ENCODE results near the gene SNAP29. TPM values are rescaled to one million over a fixed set of nuclear protein-coding genes. Genes with fewer than 3 reads are reported as not detected.
"Not testable (repeated sequence)": the region's sequence is repeated elsewhere in the genome, so short reads cannot be mapped to it uniquely, and the experiment has no call there.

SNAP29 gene
- total and polyA plus RNA-seq, 4 experiments from 2014 or later: 18.8 to 27.8 (median 25.3) TPM

- Mint-ChIP-seq H3K27me3 (no peaks in the 10 kb centered on the region), H3K27ac (no peak overlapping the region), H3K4me1 (peaks cover 8 to 20% (median 13%) of the 10 kb centered on the region in 4 donors), H3K4me3 (no peak overlapping the region), H3K36me3 (peaks cover 28 to 37% of the 10 kb centered on the region in 2 donors), H3K9me3 (no peaks in the 10 kb centered on the region)
- Histone ChIP-seq H3K9me3 (ENCODE audit: control insufficient read depth in 1 of 2, low read length in 2 of 2) (no peaks in the 10 kb centered on the region), H3K36me3 (ENCODE audit: insufficient read depth, low read length) (peaks cover 35% of the 10 kb centered on the region), H3K27me3 (ENCODE audit: insufficient read depth, low read length) (no peaks in the 10 kb centered on the region), H3K4me1 (ENCODE audit: insufficient read depth, low read length) (peaks cover 6% of the 10 kb centered on the region), H3K27ac (ENCODE audit: low read depth, low read length) (no peak overlapping the region), H3K4me3 (ENCODE audit: low read length in 2 of 2) (no peak overlapping the region)
- intact Hi-C loops (cut with micrococcal nuclease): no loop called here
- ChIA-PET CTCF (ENCODE audit: partially characterized antibody) (interaction anchor here (1.0 kb wide), 1 partner anchor 11 kb away, joined by 3 read pairs; no protein-coding TSS in a partner anchor), POLR2A (ENCODE audit: partially characterized antibody) (interaction anchor here (0.6 kb wide), 1 partner anchor 44 kb away, joined by 3 read pairs; no protein-coding TSS in a partner anchor)
- DNase-seq: no peak
Measured at GRCh38 chr22:20834725-20835124, 24.1 kb upstream of the SNAP29 start.

GRCh38 chr22:20836987-20837823 lies 21.6 kb upstream of the SNAP29 start:
- Mint-ChIP-seq H3K4me3 (no peak overlapping the region), H3K4me1 (peaks cover 25 to 42% (median 32%) of the 10 kb centered on the region in 4 donors), H3K27ac (no peak overlapping the region), H3K27me3 (no peaks in the 10 kb centered on the region), H3K36me3 (peaks cover 12 to 20% of the 10 kb centered on the region in 2 donors), H3K9me3 (no peaks in the 10 kb centered on the region)
- Histone ChIP-seq H3K27ac (ENCODE audit: low read depth, low read length) (no peak overlapping the region), H3K36me3 (ENCODE audit: insufficient read depth, low read length) (peaks cover 20% of the 10 kb centered on the region), H3K4me3 (ENCODE audit: low read length in 2 of 2) (no peak overlapping the region), H3K4me1 (ENCODE audit: insufficient read depth, low read length) (peaks cover 27% of the 10 kb centered on the region), H3K27me3 (ENCODE audit: insufficient read depth, low read length) (no peaks in the 10 kb centered on the region), H3K9me3 (ENCODE audit: control insufficient read depth in 1 of 2, low read length in 2 of 2) (no peaks in the 10 kb centered on the region)
- intact Hi-C loops (cut with micrococcal nuclease): no loop called here
- CTCF ChIA-PET (ENCODE audit: partially characterized antibody): no interaction called here
- POLR2A ChIA-PET (ENCODE audit: partially characterized antibody): no interaction called here
- no peak for DNase-seq

- H3K9me3 ChIP-seq (ENCODE audit: control insufficient read depth in 1 of 2, low read length in 2 of 2); H3K27me3 Mint-ChIP-seq; POLR2A ChIA-PET (ENCODE audit: partially characterized antibody); DNase-seq; H3K27ac ChIP-seq (ENCODE audit: low read depth, low read length); intact Hi-C loops (cut with micrococcal nuclease); H3K9me3 Mint-ChIP-seq; H3K36me3 ChIP-seq (ENCODE audit: insufficient read depth, low read length); H3K27me3 ChIP-seq (ENCODE audit: insufficient read depth, low read length); H3K4me3 ChIP-seq (ENCODE audit: low read length in 2 of 2); H3K36me3 Mint-ChIP-seq; CTCF ChIA-PET (ENCODE audit: partially characterized antibody); H3K4me3 Mint-ChIP-seq: not testable (repeated sequence)
- peaks cover 33 to 51% (median 42%) of the 10 kb centered on the region in 4 donors for H3K4me1 Mint-ChIP-seq
- H3K27ac Mint-ChIP-seq: peak overlapping the region in 1 of 7 donors; percentile 64
- peaks cover 33% of the 10 kb centered on the region for H3K4me1 ChIP-seq (ENCODE audit: insufficient read depth, low read length)
Measured at GRCh38 chr22:20839354-20839753, 19.5 kb upstream of the SNAP29 start.

- H3K4me3 Mint-ChIP-seq: peak overlapping the region in 1 of 8 donors; percentile 22
- CTCF ChIA-PET (ENCODE audit: partially characterized antibody): no interaction called here
- H3K27ac ChIP-seq (ENCODE audit: low read depth, low read length): no peak overlapping the region
Measured at GRCh38 chr22:20839837-20840645, 18.8 kb upstream of the SNAP29 start.

GRCh38 chr22:20840646-20841371 lies 18.0 kb upstream of the SNAP29 start:
- Mint-ChIP-seq H3K27ac (peak overlapping the region in 6 of 7 donors; percentile 3 to 87 (median 58)), H3K4me3 (peak overlapping the region in 1 of 8 donors; percentile 22), H3K36me3 (no peaks in the 10 kb centered on the region), H3K9me3 (no peaks in the 10 kb centered on the region), H3K27me3 (no peaks in the 10 kb centered on the region), H3K4me1 (peaks cover 38 to 59% (median 46%) of the 10 kb centered on the region in 4 donors)
- H3K4me3 ChIP-seq (ENCODE audit: low read length in 2 of 2): no peak overlapping the region
- peaks cover 3% of the 10 kb centered on the region for H3K36me3 ChIP-seq (ENCODE audit: insufficient read depth, low read length)
- H3K9me3 ChIP-seq (ENCODE audit: control insufficient read depth in 1 of 2, low read length in 2 of 2): no peaks in the 10 kb centered on the region
- ChIA-PET POLR2A (ENCODE audit: partially characterized antibody) (no interaction called here), CTCF (ENCODE audit: partially characterized antibody) (no interaction called here)
- peaks cover 44% of the 10 kb centered on the region for H3K4me1 ChIP-seq (ENCODE audit: insufficient read depth, low read length)
- H3K27ac ChIP-seq (ENCODE audit: low read depth, low read length): no peak overlapping the region
- DNase-seq: no peak
- intact Hi-C loops (cut with micrococcal nuclease): no loop called here
- H3K27me3 ChIP-seq (ENCODE audit: insufficient read depth, low read length): no peaks in the 10 kb centered on the region

More at GRCh38 chr22:20839837-20840645, 18.8 kb upstream of the SNAP29 start:
- Mint-ChIP-seq H3K27ac (peak overlapping the region in 5 of 7 donors; percentile 3 to 87 (median 59)), H3K9me3 (no peaks in the 10 kb centered on the region), H3K27me3 (no peaks in the 10 kb centered on the region), H3K4me1 (peaks cover 37 to 56% (median 46%) of the 10 kb centered on the region in 4 donors), H3K36me3 (peaks cover 0 to 2% of the 10 kb centered on the region in 2 donors)
- H3K4me3 ChIP-seq (ENCODE audit: low read length in 2 of 2): no peak overlapping the region
- POLR2A ChIA-PET (ENCODE audit: partially characterized antibody): no interaction called here
- no peaks in the 10 kb centered on the region for H3K9me3 ChIP-seq (ENCODE audit: control insufficient read depth in 1 of 2, low read length in 2 of 2)
- intact Hi-C loops (cut with micrococcal nuclease): no loop called here
- no peaks in the 10 kb centered on the region for H3K27me3 ChIP-seq (ENCODE audit: insufficient read depth, low read length)
- H3K4me1 ChIP-seq (ENCODE audit: insufficient read depth, low read length): peaks cover 40% of the 10 kb centered on the region
- H3K36me3 ChIP-seq (ENCODE audit: insufficient read depth, low read length): peaks cover 3% of the 10 kb centered on the region
- DNase-seq: no peak

GRCh38 chr22:20843501-20843900 lies 15.3 kb upstream of the SNAP29 start:
- Mint-ChIP-seq H3K27me3 (no peaks in the 10 kb centered on the region), H3K36me3 (no peaks in the 10 kb centered on the region), H3K27ac (peak overlapping the region in 2 of 7 donors; percentile 3 to 15), H3K4me1 (peaks cover 36 to 66% (median 47%) of the 10 kb centered on the region in 4 donors), H3K4me3 (no peak overlapping the region), H3K9me3 (no peaks in the 10 kb centered on the region)
- Histone ChIP-seq H3K9me3 (ENCODE audit: control insufficient read depth in 1 of 2, low read length in 2 of 2) (no peaks in the 10 kb centered on the region), H3K4me3 (ENCODE audit: low read length in 2 of 2) (no peak overlapping the region), H3K4me1 (ENCODE audit: insufficient read depth, low read length) (peaks cover 50% of the 10 kb centered on the region), H3K36me3 (ENCODE audit: insufficient read depth, low read length) (peaks cover under 1% of the 10 kb centered on the region), H3K27ac (ENCODE audit: low read depth, low read length) (no peak overlapping the region), H3K27me3 (ENCODE audit: insufficient read depth, low read length) (no peaks in the 10 kb centered on the region)
- intact Hi-C loops (cut with micrococcal nuclease): no loop called here
- DNase-seq: no peak
- ChIA-PET CTCF (ENCODE audit: partially characterized antibody) (no interaction called here), POLR2A (ENCODE audit: partially characterized antibody) (no interaction called here)
